GM12878 (cell line): ENCODE results near the gene PITPNM3. TPM values are rescaled to one million over a fixed set of nuclear protein-coding genes. Genes with fewer than 3 reads are reported as not detected.

Source experiments
- ATAC-seq: fragments of 200-7000 bp; cut with Tn5 transposase; 3 replicates; pipeline ENCODE4 v1.9.1; 2020; ENCODE audit warnings: mild to moderate bottlenecking, moderate library complexity
- BruUV-seq: library from RNA; stranded (reverse); fragments of 400-500 nt; replicated peaks from 2 replicates; lab custom pipeline; 2021; lab: Mats Ljungman, UMichigan
- CTCF ChIA-PET: fragments of 300-600 bp; sonication (Branson Sonifier 250); formaldehyde crosslinking; extraction: SDS; loops from one replicate; lab custom pipeline; 2021; ENCODE audit warnings: inconsistent platforms; lab: Yijun Ruan, JAX
- POLR2A ChIA-PET: fragments of 350-600 bp; formaldehyde crosslinking; extraction: SDS; loops from one replicate; lab custom pipeline; 2021; ENCODE audit warnings: inconsistent platforms; lab: Charles Lee
- RAD21 ChIA-PET: fragments of 300-600 bp; sonication (Branson Sonifier 250); formaldehyde crosslinking; loops from one replicate; lab custom pipeline; 2023; ENCODE audit warnings: antibody characterized with exemption; ENCODE audit not compliant: unreplicated experiment; lab: Charles Lee
- SMC1A ChIA-PET: fragments of 300-600 bp; sonication (Branson Sonifier 250); formaldehyde crosslinking; loops from one replicate; lab custom pipeline; 2023; ENCODE audit not compliant: unreplicated experiment, uncharacterized antibody; lab: Charles Lee
- DNase-seq: peaks from one replicate; pipeline ENCODE4 v3.0.0-alpha.2; 2011; ENCODE audit warnings: low read depth, low spot score
- FAIRE-seq: peaks from 3 replicates; lab custom pipeline; 2011; peaks lifted over from hg19 to GRCh38; lab: Jason Lieb, UNC
- H2AFZ ChIP-seq: 2 replicates; pipeline ENCODE4 v1.6.0; 2011; ENCODE audit warnings: low read depth, low read length, control low read depth; ENCODE audit not compliant: control insufficient read depth
- H3K27ac ChIP-seq: 2 replicates; pipeline ENCODE4 v1.5.1; 2011; ENCODE audit warnings: control low read depth; ENCODE audit not compliant: control insufficient read depth, insufficient read depth
- H3K27me3 ChIP-seq, 2 experiments: replicated peaks in 1 of 2; 2 replicates each; pipeline versions ENCODE4 v1.6.0 to v1.6.1; 2011; ENCODE audit warnings: low read length in 1 of 2; ENCODE audit not compliant: control insufficient read depth in 2 of 2, insufficient read depth in 2 of 2
- H3K36me3 ChIP-seq, 2 experiments: 2 replicates each; pipeline ENCODE4 v1.5.1; 2011; ENCODE audit warnings: low read length in 1 of 2; ENCODE audit not compliant: control insufficient read depth in 2 of 2, insufficient read depth in 2 of 2
- H3K4me1 ChIP-seq: 2 replicates; pipeline ENCODE4 v1.6.1; 2011; ENCODE audit warnings: mild to moderate bottlenecking, low read length, moderate library complexity, mixed read lengths; ENCODE audit not compliant: control insufficient read depth, insufficient read depth
- H3K4me2 ChIP-seq: 2 replicates; pipeline ENCODE4 v1.6.0; 2011; ENCODE audit warnings: control low read depth; ENCODE audit not compliant: control insufficient read depth, insufficient read depth
- H3K4me3 ChIP-seq: fragments of 200-600 bp; sonication (generic); 2 replicates; pipeline ENCODE4 v1.5.1; 2016
- H3K79me2 ChIP-seq: 2 replicates; pipeline ENCODE4 v1.6.0; 2011; ENCODE audit warnings: low read length; ENCODE audit not compliant: control insufficient read depth, insufficient read depth
- H3K9ac ChIP-seq: 2 replicates; pipeline ENCODE4 v1.8.0; 2011; ENCODE audit warnings: low read length, control low read depth, mixed read lengths; ENCODE audit not compliant: control insufficient read depth, insufficient read depth
- H3K9me3 ChIP-seq: replicated peaks from 3 replicates; pipeline ENCODE4 v1.5.1; 2011; ENCODE audit warnings: mild to moderate bottlenecking, low read length; ENCODE audit not compliant: control insufficient read depth, insufficient read depth
- H4K20me1 ChIP-seq: 2 replicates; pipeline ENCODE4 v1.6.0; 2011; ENCODE audit not compliant: control insufficient read depth, insufficient read depth
- BMI1 ChIP-seq: fragments of 450-650 bp; IDR thresholded peaks from 2 replicates; pipeline ENCODE4 v1.6.1; 2016; ENCODE audit warnings: mild to moderate bottlenecking, moderate library complexity, borderline replicate concordance
- CBFB ChIP-seq: IDR thresholded peaks from 2 replicates; pipeline ENCODE4 v1.6.1; 2016; ENCODE audit warnings: antibody characterized with exemption, low read depth
- DPF2 ChIP-seq: fragments of 450-650 bp; IDR thresholded peaks from 2 replicates; pipeline ENCODE4 v1.6.1; 2017; ENCODE audit warnings: mild to moderate bottlenecking
- GABPA ChIP-seq: IDR thresholded peaks from 2 replicates; pipeline ENCODE4 v1.6.1; 2014; ENCODE audit warnings: antibody characterized with exemption, low read depth, mild to moderate bottlenecking, inconsistent platforms
- IKZF2 ChIP-seq, 2 experiments: fragments of 450-650 bp; IDR thresholded peaks; 2 replicates each; pipeline ENCODE4 v1.6.1; 2017; ENCODE audit warnings: mild to moderate bottlenecking in 2 of 2, moderate library complexity in 2 of 2
- MEF2B ChIP-seq: fragments of 450-650 bp; IDR thresholded peaks from 2 replicates; pipeline ENCODE4 v1.6.1; 2018; ENCODE audit warnings: mild to moderate bottlenecking, moderate library complexity; ENCODE audit not compliant: partially characterized antibody, poor library complexity, severe bottlenecking
- SRF ChIP-seq, 2 experiments: IDR thresholded peaks; 2 replicates each; pipeline ENCODE4 v1.6.1; 2011; ENCODE audit warnings: low read depth in 2 of 2, low read length in 2 of 2, mild to moderate bottlenecking in 1 of 2, moderate library complexity in 1 of 2
- ZNF274 ChIP-seq: IDR thresholded peaks from one replicate; pipeline ENCODE4 v1.8.0; 2011; ENCODE audit not compliant: insufficient read length, insufficient read depth
- ZNF622 ChIP-seq: fragments of 450-650 bp; IDR thresholded peaks from 2 replicates; pipeline ENCODE4 v1.6.1; 2017; ENCODE audit warnings: mild to moderate bottlenecking, inconsistent platforms
- WGBS: methylation state at CpG from one replicate; pipeline ENCODE4 v1.1.6; 2016; ENCODE audit warnings: low lambda C conversion rate; ENCODE audit not compliant: insufficient replicate concordance, insufficient coverage; ENCODE audit errors: missing lambda C conversion rate; 5-methylcytosine and 5-hydroxymethylcytosine counted together
- in situ Hi-C: fragments of 300-500 bp; cut with MboI; formaldehyde crosslinking; loops from 9 replicates; pipeline ENCODE4 v1.14.3; 2018; ENCODE audit warnings: mixed read lengths
- intact Hi-C: fragments of 100-400 bp; cut with micrococcal nuclease; formaldehyde crosslinking; loops from one replicate; pipeline ENCODE4 v1.14.2; 2022; ENCODE audit not compliant: unreplicated experiment
- polyA plus RNA-seq, 11 experiments: library from polyadenylated mRNA; depleted of rRNA in 4 of 11; unstranded in 6 of 11; stranded (reverse) in 5 of 11; fragments of >200 nt; fragmentation: Nextera tagmentation in 4 of 11; fragmentation: Illumina TruSeq in 1 of 11; extraction: Ambion mirVana in 4 of 11; extraction: Trizol in 1 of 11; gene quantifications; 1 replicate in 1 of 11; 2 replicates in 10 of 11; pipeline versions ENCODE4 v1.2.1 to v1.2.3, GENCODE V29; 2011 to 2016; ENCODE audit warnings: inconsistent platforms in 2 of 11, missing spikeins in 2 of 11, low read depth in 1 of 11
- total RNA-seq, 4 experiments: library from RNA; depleted of rRNA in 3 of 4; stranded (reverse); fragments of >200 nt in 3 of 4; fragmentation: Illumina TruSeq in 1 of 4; extraction: Trizol in 1 of 4; gene quantifications; 2 replicates each; pipeline versions ENCODE4 v1.2.1 to v1.2.3, GENCODE V29; 2013 to 2021

The PITPNM3 gene
- total and polyA plus RNA-seq, 10 of the 15 experiments (the other 5 are each of a cell fraction or from before 2014, with no cell fraction given): 0.02 to 0.49 (median 0.19) TPM; not detected in 1

GRCh38 chr17:6576038-6576785 lies 19.9 kb upstream of the PITPNM3 start:
- POLR2A ChIA-PET: no interaction called here
- BruUV-seq: no TSS peak
- Histone ChIP-seq H3K4me1 (peaks cover 13% of the 10 kb centered on the region), H3K27ac (no peak overlapping the region), H3K9ac (no peak overlapping the region), H4K20me1 (no peaks in the 10 kb centered on the region)
- in situ Hi-C loops: no loop called here
- FAIRE-seq (no peak), DNase-seq (no peak), ATAC-seq (no peak)
- SMC1A ChIA-PET: no interaction called here
- 94% methylated on average over 7 of the region's 7 CpGs for WGBS
- intact Hi-C loops: no loop called here
- no peak for TF ChIP-seq CBFB
- no peak for TF ChIP-seq MEF2B
- TF ChIP-seq GABPA: no peak
- TF ChIP-seq, all 136 proteins: peak for 0
- no peaks in the 10 kb centered on the region for H3K27me3 ChIP-seq
- H3K79me2 ChIP-seq: no peaks in the 10 kb centered on the region
- peaks cover 0 to 3% of the 10 kb centered on the region in 2 experiments; a peak in 1 of 4 replicates for H3K36me3 ChIP-seq
- no peak overlapping the region for H3K4me2 ChIP-seq
- RAD21 ChIA-PET: no interaction called here
- CTCF ChIA-PET: no interaction called here
- no peak overlapping the region for H2AFZ ChIP-seq
- H3K4me3 ChIP-seq: no peak overlapping the region
- no peaks in the 10 kb centered on the region for H3K9me3 ChIP-seq

- 0 out of 2 replicates have a peak overlapping the region, but pooled peaks have one; percentile 5 for H3K27ac ChIP-seq
- H3K4me2 ChIP-seq: peak overlapping the region; percentile 68
- peaks cover 13% of the 10 kb centered on the region for H3K4me1 ChIP-seq
- in situ Hi-C loops (no loop called here), intact Hi-C loops (no loop called here)
- FAIRE-seq: no peak
- H3K4me3 ChIP-seq: no peak overlapping the region
- H3K79me2 ChIP-seq: no peaks in the 10 kb centered on the region
- no TSS peak for BruUV-seq
- H2AFZ ChIP-seq: no peak overlapping the region
- ChIA-PET CTCF (no interaction called here), POLR2A (no interaction called here), RAD21 (no interaction called here), SMC1A (interaction anchor here (1.1 kb wide), 1 partner anchor 26 kb away, joined by 3 read pairs; no protein-coding TSS in a partner anchor)
- DNase-seq: no peak
- peaks cover 0 to 3% of the 10 kb centered on the region in 2 experiments; a peak in 1 of 4 replicates for H3K36me3 ChIP-seq
- no peak overlapping the region for H3K9ac ChIP-seq
- 45% methylated on average over 5 of the region's 5 CpGs for WGBS
- H3K9me3 ChIP-seq: no peaks in the 10 kb centered on the region
- no peaks in the 10 kb centered on the region for H4K20me1 ChIP-seq
- ATAC-seq: peak; percentile 22; the same call in 1 of the 3 replicates
- TF ChIP-seq DPF2 (peak; percentile 5; the same call in 1 of the 2 replicates), BMI1 (no peak), SRF (IDR thresholded peaks at IDR 0.05; ENCODE audit: low read depth in 2 of 2, low read length in 2 of 2) (no peak), ZNF622 (no peak), ZNF274 (no peak), IKZF2 (IDR thresholded peaks at IDR 0.05) (0 out of 4 replicates have a peak, but pooled peaks of 1 of the 2 experiments have one; percentile 4)
- H3K27me3 ChIP-seq: no peaks in the 10 kb centered on the region
Observed at GRCh38 chr17:6575596-6575988, 19.2 kb upstream of the PITPNM3 start.
